Stimulated activated CD4-positive, alpha-beta T cell treated with anti-CD3 and anti-CD28 coated beads, Interleukin-1b, Interleukin-23, amount 100 ng/mL, for 24 hours (primary cell): ENCODE data around the gene OR13J1.
"Not testable (repeated sequence)": the region's sequence is repeated elsewhere in the genome, so short reads cannot be mapped to it uniquely, and the experiment has no call there.

ENCODE experiments used
- DNase-seq, 4 experiments: peaks; one replicate each; pipeline ENCODE4 v3.0.0-alpha.2; 2020; ENCODE audit warnings: low read depth in 4 of 4, low spot score in 1 of 4

OR13J1 gene

DNA sequence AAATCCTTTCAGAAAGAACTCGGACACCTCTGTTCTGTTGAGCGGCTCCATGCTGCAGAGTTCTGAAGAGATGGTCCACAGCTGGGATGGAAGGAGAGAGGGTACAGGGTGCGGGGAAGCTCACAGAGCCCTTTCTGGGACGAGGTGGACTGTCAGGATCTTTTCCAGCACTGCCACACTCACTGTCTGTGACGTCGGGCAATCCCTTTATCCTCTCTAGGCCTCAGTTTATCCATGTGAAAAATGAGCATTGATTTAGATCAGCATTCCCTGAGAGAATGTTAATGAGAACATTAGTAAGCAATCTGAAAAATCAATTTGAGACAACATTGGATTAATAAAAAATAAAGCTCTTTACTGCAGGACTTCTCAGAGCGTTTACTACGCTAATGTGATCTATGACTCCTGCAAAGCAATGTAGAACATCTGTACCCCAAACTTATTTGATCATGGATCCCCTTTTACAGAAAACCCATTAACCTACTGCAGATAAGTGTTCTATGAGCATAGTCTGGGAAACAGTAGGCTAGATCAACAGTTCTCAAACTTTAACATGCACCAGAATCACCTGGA lies at the start of gene OR13J1:
OR13J1 (minus strand) TSS at position 51 of the 573 bp plus-strand sequence; CDS start at position 51, 0 bp downstream.
- DNase-seq = no peak

GRCh38 chr9:35919212-35920008 lies 49.2 kb upstream of the OR13J1 start:
- DNase-seq = no peak

- DNase-seq = no peak
Measured at GRCh38 chr9:35918780-35919179, 48.6 kb upstream of the OR13J1 start.

DNA sequence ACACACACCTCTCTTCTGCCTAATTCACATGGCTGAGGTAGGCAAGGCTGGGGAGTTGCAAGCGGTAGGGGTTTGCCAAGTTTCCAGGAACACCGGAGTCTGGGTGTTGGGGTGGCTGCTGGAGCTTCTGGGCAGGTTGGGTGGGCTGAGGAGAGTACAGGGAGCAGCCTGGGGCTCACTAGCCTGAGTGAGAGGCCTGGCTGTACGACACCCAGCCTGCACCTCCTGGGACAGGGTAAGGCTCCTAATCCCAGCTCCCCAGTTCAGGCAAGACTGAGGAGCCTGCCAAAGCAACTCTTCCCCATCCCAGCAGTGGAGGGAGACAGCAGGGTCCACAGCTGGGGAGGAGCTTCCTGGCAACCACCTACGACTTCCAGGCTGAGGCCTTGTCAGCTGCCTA lies 47.1 kb upstream of the OR13J1 start:
- DNase-seq = no peak

DNA sequence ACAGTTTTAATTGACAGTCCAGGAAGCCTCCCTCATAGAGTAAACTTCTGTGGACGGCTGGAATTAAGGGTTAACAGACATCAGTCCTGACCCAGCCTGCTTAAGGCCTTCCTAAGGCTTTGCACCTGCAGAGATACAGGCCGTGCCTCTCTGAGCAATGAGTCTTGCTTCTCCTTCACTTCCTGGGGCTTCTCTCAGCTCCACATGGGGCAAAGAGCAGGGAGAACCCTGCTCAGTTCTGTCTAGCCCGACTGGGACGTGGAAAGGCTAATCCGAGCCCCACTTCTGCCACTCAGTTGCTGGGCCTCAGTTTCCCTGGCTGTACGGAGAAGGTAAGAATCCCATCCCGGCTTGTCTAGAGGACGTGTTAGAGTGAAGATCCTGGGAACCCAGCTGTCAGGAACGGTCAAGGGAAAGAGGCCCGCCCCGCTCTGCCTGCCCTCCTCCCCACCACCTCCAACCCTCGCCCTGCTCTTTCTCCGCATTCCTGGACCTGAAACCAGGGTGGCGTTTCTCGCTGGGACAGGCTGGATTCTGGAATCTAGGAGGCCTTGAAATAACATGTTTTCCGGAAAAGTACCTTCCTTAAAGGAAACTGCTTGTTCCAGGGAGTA lies 45.6 kb upstream of the OR13J1 start:
- no peak for DNase-seq

DNA sequence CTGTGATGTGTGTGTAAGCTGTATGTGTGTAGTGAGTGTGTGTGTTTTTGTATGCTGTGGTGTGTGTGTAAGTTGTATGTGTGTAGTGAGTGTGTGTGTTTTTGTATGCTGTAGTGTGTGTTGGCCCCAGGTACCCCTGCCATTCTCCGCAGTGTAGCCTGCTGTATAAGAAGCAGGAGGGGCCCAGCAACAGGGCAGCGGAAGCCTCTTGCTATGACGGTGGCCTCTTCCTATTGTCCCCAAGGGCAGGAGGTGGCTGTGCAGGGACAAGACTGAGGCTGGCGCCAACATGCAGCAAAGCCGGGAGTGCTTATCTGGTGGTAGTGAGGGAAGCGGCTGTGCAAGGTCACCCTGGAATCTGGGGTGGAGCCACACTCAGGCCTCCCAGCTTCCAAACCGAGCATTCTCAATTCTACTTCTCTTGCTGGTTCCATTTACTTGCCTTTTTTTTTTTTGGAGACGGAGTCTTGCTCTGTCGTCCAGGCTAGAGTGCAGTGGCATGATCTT lies 44.2 kb upstream of the OR13J1 start:
- DNase-seq = no peak

GRCh38 chr9:35913429-35913828 lies 43.2 kb upstream of the OR13J1 start:
- DNase-seq = not testable (repeated sequence)

DNA sequence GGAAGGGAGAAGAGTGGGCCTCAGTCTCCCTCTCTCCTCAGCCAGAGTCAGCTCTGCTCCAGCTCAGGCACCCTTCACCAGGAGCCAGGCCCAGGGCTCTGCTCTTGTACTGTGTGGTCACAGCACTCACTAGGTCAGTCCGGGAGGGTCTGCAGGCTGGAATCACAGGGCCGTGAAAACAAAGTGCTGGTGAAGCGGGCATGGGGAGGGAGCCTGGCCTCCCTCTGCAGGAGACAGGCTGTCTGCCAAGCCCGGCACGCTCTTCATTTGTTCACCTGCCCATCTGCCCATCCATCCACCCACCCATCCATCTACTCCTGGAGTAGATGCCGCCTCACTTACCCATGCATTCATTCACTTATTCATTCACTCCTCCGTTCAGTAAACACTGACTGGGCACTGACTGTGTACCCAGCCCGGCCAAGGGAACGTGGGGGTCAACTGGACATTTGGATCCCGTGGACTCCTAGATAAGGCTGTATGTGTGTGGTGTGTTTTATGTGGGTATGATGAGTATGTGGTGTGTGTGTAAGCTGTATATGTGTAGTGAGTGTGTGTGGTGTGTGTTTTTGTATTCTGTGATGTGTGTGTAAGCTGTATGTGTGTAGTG lies 42.7 kb upstream of the OR13J1 start:
- DNase-seq = no peak

- DNase-seq = no peak
Measured at GRCh38 chr9:35911690-35912089, 41.5 kb upstream of the OR13J1 start.

- peak in 1 of 4 experiments; percentile 18 for DNase-seq
Measured at GRCh38 chr9:35910613-35911359, 40.6 kb upstream of the OR13J1 start.

- no peak for DNase-seq
Measured at GRCh38 chr9:35909687-35910612, 39.7 kb upstream of the OR13J1 start.

DNA sequence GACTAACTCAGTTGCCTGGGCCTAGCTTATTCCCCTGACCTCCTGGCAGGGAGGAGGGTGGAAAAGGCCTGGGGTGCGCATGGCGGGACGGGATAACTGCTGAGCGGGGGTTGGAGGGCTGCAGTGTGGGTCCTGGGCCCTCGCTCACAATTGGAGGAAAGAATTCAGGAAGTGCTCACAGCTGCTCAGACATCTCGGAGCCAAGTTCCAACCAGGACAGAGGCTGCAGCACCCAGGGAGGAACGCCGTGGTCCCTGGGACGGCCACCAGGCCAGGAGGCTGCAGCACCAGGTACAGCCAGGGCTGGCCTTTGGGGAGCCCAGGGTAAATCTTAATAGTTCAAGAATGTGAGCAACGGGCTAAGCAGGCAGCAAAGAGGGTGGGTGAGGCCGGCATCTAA lies 39.1 kb upstream of the OR13J1 start, which contains the start of gene SPAAR:
SPAAR (plus strand) TSS at position 217 of the 400 bp plus-strand sequence. CDS start 974 bp downstream, outside the sequence.
- no peak for DNase-seq

GRCh38 chr9:35908504-35909125 lies 38.4 kb upstream of the OR13J1 start:
- DNase-seq = no peak

DNA sequence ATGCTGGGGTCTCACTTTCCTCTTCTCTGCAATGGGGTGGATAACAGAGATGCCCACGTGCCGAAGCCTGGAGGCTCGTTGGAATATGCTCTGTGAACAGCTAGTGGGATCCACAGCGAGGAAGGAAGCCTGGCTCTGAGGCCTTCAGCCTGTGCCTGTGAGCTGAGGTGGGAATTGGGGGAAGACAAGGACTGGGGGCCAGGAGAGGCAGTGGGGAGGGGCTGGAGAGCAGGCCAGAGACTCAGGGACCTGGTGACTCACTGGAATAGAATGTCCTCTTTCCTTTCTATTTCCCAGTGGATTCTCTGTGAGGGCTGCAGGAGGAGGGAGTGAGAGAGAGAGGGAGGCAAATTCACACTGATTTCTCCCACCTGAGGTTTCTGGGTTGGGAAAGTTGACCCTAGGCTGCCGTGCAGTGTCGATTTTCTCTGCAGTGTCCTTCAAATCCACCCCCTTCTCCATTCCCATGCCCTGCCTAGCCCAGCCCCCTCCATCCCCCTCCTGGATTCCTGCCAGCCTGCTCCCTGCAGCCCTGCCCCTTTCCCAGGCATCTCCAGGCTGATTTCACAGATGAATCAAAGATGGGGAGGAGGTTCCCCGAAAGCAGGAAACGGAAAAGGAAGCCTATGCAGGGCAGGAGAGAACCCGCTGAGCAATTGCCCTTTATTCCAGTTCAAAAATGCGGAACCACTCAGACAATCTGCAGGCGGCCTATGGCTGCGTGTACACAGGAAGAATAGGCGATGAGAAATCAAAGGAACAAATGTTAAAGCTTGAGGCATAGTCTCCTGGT lies 37.7 kb upstream of the OR13J1 start:
- DNase-seq = no peak

GRCh38 chr9:35906923-35907699 lies 36.9 kb upstream of the OR13J1 start:
- no peak for DNase-seq

DNA sequence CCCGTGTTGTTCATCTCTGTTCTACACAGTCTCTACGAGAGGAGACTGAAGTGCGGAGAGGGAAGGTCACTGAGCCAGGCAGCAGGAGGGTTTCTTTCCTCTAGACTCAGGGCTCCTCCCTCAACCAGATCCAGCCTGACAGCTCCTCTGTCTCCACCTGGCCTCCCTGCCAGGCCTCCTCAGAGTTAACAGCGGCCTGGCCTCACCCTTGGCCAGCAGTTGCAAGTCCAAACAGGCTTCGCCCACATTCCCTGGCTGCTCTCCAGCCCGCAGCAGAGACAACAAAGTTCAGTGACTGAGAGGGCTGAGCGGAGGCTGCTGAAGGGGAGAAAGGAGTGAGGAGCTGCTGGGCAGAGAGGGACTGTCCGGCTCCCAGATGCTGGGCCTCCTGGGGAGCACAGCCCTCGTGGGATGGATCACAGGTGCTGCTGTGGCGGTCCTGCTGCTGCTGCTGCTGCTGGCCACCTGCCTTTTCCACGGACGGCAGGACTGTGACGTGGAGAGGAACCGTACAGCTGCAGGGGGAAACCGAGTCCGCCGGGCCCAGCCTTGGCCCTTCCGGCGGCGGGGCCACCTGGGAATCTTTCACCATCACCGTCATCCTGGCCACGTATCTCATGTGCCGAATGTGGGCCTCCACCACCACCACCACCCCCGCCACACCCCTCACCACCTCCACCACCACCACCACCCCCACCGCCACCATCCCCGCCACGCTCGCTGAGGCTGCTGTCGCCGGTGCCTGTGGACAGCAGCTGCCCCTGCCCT lies 35.9 kb upstream of the OR13J1 start, which contains the start of gene HRCT1:
HRCT1 (plus strand) TSS at position 291 of the 768 bp plus-strand sequence; CDS start at position 377, 86 bp downstream.
- no peak for DNase-seq
